OCI-LY3 (cell line): ENCODE data around the gene CHIC1.
"Not testable (repeated sequence)": the region's sequence is repeated elsewhere in the genome, so short reads cannot be mapped to it uniquely, and the experiment has no call there.

ENCODE experiments used
- H2AFZ ChIP-seq: fragments of 200-600, 300-600 bp; shearing (Covaris generic); 2 replicates; pipeline ENCODE4 v1.6.0; 2014; ENCODE audit warnings: antibody characterized with exemption, low read depth, low read length
- H3K27ac ChIP-seq: fragments of 200-600, 300-600 bp; sonication (generic); 2 replicates; pipeline ENCODE4 v1.5.1; 2014; ENCODE audit warnings: mild to moderate bottlenecking, low read length, moderate library complexity, mixed read lengths
- H3K27me3 ChIP-seq: fragments of 200-600, 300-600 bp; sonication (generic); 2 replicates; pipeline ENCODE4 v1.6.1; 2014; ENCODE audit warnings: low read depth, low read length, mixed read lengths
- H3K36me3 ChIP-seq: fragments of 200-600, 300-600 bp; sonication (generic); replicated peaks from 2 replicates; pipeline ENCODE3; 2014; ENCODE audit warnings: low read depth, low read length, mixed read lengths
- H3K4me1 ChIP-seq: fragments of 300-600, 200-600 bp; sonication (generic); 2 replicates; pipeline ENCODE4 v1.6.1; 2014; ENCODE audit warnings: low read length, mixed read lengths
- H3K4me2 ChIP-seq: fragments of 200-600, 300-600 bp; sonication (generic); 2 replicates; pipeline ENCODE4 v1.6.1; 2014; ENCODE audit warnings: low read length, mixed read lengths
- H3K4me3 ChIP-seq: fragments of 300-600, 200-600 bp; sonication (generic); 2 replicates; pipeline ENCODE4 v1.5.1; 2014; ENCODE audit warnings: antibody characterized with exemption, mild to moderate bottlenecking, low read length, moderate library complexity
- H3K79me2 ChIP-seq: fragments of 300-600, 200-600 bp; shearing (Covaris generic); 2 replicates; pipeline ENCODE4 v1.6.1; 2014; ENCODE audit warnings: mild to moderate bottlenecking, low read length, mixed read lengths
- H3K9ac ChIP-seq: fragments of 300-600, 200-600 bp; shearing (Covaris generic); 2 replicates; pipeline ENCODE4 v1.6.0; 2014; ENCODE audit warnings: mild to moderate bottlenecking, low read length, moderate library complexity
- H3K9me3 ChIP-seq: fragments of 200-600, 300-600 bp; shearing (Covaris generic); 2 replicates; pipeline ENCODE4 v1.6.1; 2014; ENCODE audit warnings: low read length, mixed read lengths; ENCODE audit not compliant: insufficient read depth
- H4K20me1 ChIP-seq: fragments of 200-600, 300-600 bp; sonication (generic); 2 replicates; pipeline ENCODE4 v1.6.1; 2016; ENCODE audit warnings: low read length, mixed read lengths; ENCODE audit not compliant: insufficient read depth
- EZH2phosphoT487 ChIP-seq: fragments of 200-600 bp; shearing (Covaris generic); IDR thresholded peaks from 2 replicates; pipeline ENCODE4 v1.6.1; 2018; ENCODE audit warnings: antibody characterized with exemption, mixed run types, low read depth
- TF ChIP-seq, protein P1 (sequence below): fragments of 200-600, 300-600 bp; sonication (generic); IDR thresholded peaks from 2 replicates; pipeline ENCODE4 v1.5.1; 2014; ENCODE audit warnings: antibody characterized with exemption, low read length, low read depth

Gene CHIC1

GRCh38 chrX:73681408-73681807 is 118.4 kb downstream of the CHIC1 start:
- H3K27me3 ChIP-seq = no peaks in the 10 kb centered on the region
- no peaks in the 10 kb centered on the region for H3K36me3 ChIP-seq
- H3K4me3 ChIP-seq = no peak overlapping the region
- TF ChIP-seq, protein P1, sequence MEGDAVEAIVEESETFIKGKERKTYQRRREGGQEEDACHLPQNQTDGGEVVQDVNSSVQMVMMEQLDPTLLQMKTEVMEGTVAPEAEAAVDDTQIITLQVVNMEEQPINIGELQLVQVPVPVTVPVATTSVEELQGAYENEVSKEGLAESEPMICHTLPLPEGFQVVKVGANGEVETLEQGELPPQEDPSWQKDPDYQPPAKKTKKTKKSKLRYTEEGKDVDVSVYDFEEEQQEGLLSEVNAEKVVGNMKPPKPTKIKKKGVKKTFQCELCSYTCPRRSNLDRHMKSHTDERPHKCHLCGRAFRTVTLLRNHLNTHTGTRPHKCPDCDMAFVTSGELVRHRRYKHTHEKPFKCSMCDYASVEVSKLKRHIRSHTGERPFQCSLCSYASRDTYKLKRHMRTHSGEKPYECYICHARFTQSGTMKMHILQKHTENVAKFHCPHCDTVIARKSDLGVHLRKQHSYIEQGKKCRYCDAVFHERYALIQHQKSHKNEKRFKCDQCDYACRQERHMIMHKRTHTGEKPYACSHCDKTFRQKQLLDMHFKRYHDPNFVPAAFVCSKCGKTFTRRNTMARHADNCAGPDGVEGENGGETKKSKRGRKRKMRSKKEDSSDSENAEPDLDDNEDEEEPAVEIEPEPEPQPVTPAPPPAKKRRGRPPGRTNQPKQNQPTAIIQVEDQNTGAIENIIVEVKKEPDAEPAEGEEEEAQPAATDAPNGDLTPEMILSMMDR = no peak
- no peak for TF ChIP-seq EZH2phosphoT487
- no peaks in the 10 kb centered on the region for H3K4me1 ChIP-seq
- H3K27ac ChIP-seq = no peak overlapping the region
- H2AFZ ChIP-seq = no peak overlapping the region
- no peak overlapping the region for H3K9ac ChIP-seq
- no peaks in the 10 kb centered on the region for H3K9me3 ChIP-seq
- no peak overlapping the region for H3K4me2 ChIP-seq
- no peaks in the 10 kb centered on the region for H3K79me2 ChIP-seq
- no peaks in the 10 kb centered on the region for H4K20me1 ChIP-seq

- no peaks in the 10 kb centered on the region for H4K20me1 ChIP-seq
- no peaks in the 10 kb centered on the region for H3K79me2 ChIP-seq
- TF ChIP-seq EZH2phosphoT487 = no peak
- TF ChIP-seq, protein P1 = no peak
- H3K36me3 ChIP-seq = no peaks in the 10 kb centered on the region
- H3K9ac ChIP-seq = no peak overlapping the region
- H3K9me3 ChIP-seq = no peaks in the 10 kb centered on the region
- no peak overlapping the region for H3K27ac ChIP-seq
- no peaks in the 10 kb centered on the region for H3K27me3 ChIP-seq
- H3K4me3 ChIP-seq = no peak overlapping the region
- H3K4me2 ChIP-seq = no peak overlapping the region
- H2AFZ ChIP-seq = no peak overlapping the region
- H3K4me1 ChIP-seq = no peaks in the 10 kb centered on the region
These were observed 120.4 kb downstream of the CHIC1 start for GRCh38 chrX:73683236-73683859.

DNA sequence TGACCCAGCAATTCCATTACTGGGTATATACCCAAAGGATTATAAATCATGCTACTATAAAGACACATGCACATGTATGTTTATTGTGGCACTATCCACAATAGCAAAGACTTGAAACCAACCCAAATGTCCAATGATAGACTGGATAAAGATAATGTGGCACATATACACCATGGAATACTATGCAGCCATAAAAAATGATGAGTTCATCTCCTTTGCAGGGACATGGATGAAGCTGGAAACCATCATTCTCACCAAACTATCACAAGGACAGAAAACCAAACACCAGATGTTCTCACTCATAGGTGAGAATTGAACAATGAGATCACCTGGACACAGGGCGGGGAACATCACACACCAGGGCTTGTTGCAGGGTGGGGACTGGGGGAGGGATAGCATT is 144.0 kb downstream of the CHIC1 start:
- H3K27ac ChIP-seq, H3K27me3 ChIP-seq, H3K9ac ChIP-seq, H3K4me1 ChIP-seq, H2AFZ ChIP-seq, H3K4me2 ChIP-seq, H3K79me2 ChIP-seq, H3K4me3 ChIP-seq, H3K36me3 ChIP-seq, H3K9me3 ChIP-seq, H4K20me1 ChIP-seq: not testable (repeated sequence)

GRCh38 chrX:73728602-73729001 is 165.6 kb downstream of the CHIC1 start:
- H3K27ac ChIP-seq = no peak overlapping the region
- no peak overlapping the region for H3K4me3 ChIP-seq
- H3K9ac ChIP-seq = no peak overlapping the region
- no peaks in the 10 kb centered on the region for H4K20me1 ChIP-seq
- no peak for TF ChIP-seq EZH2phosphoT487
- TF ChIP-seq, protein P1 = no peak
- no peaks in the 10 kb centered on the region for H3K4me1 ChIP-seq
- H3K36me3 ChIP-seq = no peaks in the 10 kb centered on the region
- no peaks in the 10 kb centered on the region for H3K79me2 ChIP-seq
- no peak overlapping the region for H2AFZ ChIP-seq
- H3K9me3 ChIP-seq = no peaks in the 10 kb centered on the region
- no peak overlapping the region for H3K4me2 ChIP-seq
- H3K27me3 ChIP-seq = no peaks in the 10 kb centered on the region
